GM12891 (cell line): Measurements from ENCODE around the gene ITGA7.

ENCODE experiments used
- PAX5 ChIP-seq: IDR thresholded peaks from 2 replicates; pipeline ENCODE4 v1.6.1; 2011; ENCODE audit warnings: low read length, moderate library complexity, mild to moderate bottlenecking; ENCODE audit not compliant: insufficient read depth, severe bottlenecking
- POLR2A ChIP-seq: IDR thresholded peaks from 2 replicates; pipeline ENCODE4 v1.6.1; 2011; ENCODE audit warnings: low read depth, low read length, control low read depth
- TAF1 ChIP-seq: IDR thresholded peaks from 2 replicates; pipeline ENCODE4 v1.6.1; 2011; ENCODE audit warnings: low read depth, low read length, control low read depth

DNA sequence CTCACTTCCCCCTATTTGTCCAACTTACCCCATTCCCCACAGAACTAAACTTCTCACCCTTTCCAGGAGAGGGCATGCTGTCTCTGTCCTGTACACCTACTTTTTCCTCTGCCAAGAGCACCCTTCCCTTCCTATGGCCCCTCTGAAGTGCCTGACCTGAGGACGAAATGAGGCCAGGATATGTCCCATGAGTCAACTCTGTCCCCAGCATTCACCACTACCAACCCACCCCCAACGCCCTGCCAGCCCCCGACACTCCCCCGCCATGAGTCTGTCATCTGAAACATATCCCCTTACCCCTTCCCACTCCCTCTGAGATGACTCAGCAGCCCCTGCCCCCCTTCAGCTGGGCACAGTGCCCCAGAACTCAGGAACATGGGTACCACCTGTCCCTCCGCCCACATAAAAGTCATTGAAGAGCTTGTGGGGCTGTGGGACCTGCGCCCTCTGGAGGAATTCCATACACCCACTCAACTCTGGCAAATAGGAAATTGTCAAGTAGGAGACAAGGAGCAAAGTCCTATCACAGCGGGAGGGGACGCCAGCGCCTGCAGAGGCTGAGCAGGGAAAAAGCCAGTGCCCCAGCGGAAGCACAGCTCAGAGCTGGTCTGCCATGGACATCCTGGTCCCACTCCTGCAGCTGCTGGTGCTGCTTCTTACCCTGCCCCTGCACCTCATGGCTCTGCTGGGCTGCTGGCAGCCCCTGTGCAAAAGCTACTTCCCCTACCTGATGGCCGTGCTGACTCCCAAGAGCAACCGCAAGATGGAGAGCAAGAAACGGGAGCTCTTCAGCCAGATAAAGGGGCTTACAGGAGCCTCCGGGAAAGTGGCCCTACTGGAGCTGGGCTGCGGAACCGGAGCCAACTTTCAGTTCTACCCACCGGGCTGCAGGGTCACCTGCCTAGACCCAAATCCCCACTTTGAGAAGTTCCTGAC is 26.3 kb downstream of the ITGA7 start:
- no peak for TF ChIP-seq TAF1
- TF ChIP-seq PAX5 = no peak
- TF ChIP-seq POLR2A = no peak
